ENCODE measurements around the gene LIMA1. TPM values are rescaled to one million over a fixed set of nuclear protein-coding genes. Genes with fewer than 3 reads are reported as not detected.
A peak's percentile ranks its signal among the peaks of the same experiment; 100 is the strongest.

Gene LIMA1
- total and polyA plus RNA-seq, 9 of the 15 experiments (the other 6 are each of a cell fraction or from before 2014, with no cell fraction given) = 20.2 to 37.8 (median 27.3) TPM

- TF ChIP-seq ZNF143 (CRISPR knock-in tag; IDR thresholded peaks at IDR 0.05) (no peak), SAFB (IDR thresholded peaks at IDR 0.05; ENCODE audit: borderline replicate concordance, low read depth, low read length) (no peak), AFF4 (CRISPR knock-in tag; IDR thresholded peaks at IDR 0.05) (no peak), TBL1XR1 (IDR thresholded peaks at IDR 0.05; ENCODE audit: low read length in 2 of 2) (peak in 1 of 2 experiments; percentile 72; a peak in 1 of 4 replicates), ZNF561 (CRISPR knock-in tag; conservative IDR thresholded peaks at IDR 0.05) (no peak), HMGN3 (IDR thresholded peaks at IDR 0.05; ENCODE audit: borderline replicate concordance, extremely low read depth, insufficient read length, low read depth, low read length) (no peak), HLTF (IDR thresholded peaks at IDR 0.05) (no peak), MCM7 (IDR thresholded peaks at IDR 0.05) (no peak), KDM5B (IDR thresholded peaks at IDR 0.05; ENCODE audit: insufficient replicate concordance, low read depth, low read length) (no peak), NBN (IDR thresholded peaks at IDR 0.05; ENCODE audit: low read depth) (no peak), RBM15 (IDR thresholded peaks at IDR 0.05; ENCODE audit: insufficient read depth, low read length) (no peak), L3MBTL2 (IDR thresholded peaks at IDR 0.05) (peak; percentile 63; the same call in 1 of the 2 replicates), NFE2L1 (tag; IDR thresholded peaks at IDR 0.05; ENCODE audit: borderline replicate concordance, low read depth) (no peak), SNRNP70 (optimal IDR thresholded peaks at IDR 0.05; ENCODE audit: low read depth, low read length) (no peak), HMG20A (CRISPR knock-in tag; conservative IDR thresholded peaks at IDR 0.05) (no peak), POLR2AphosphoS2 (IDR thresholded peaks at IDR 0.05; ENCODE audit: low read length) (no peak), GTF3C2 (IDR thresholded peaks at IDR 0.05; ENCODE audit: borderline replicate concordance, extremely low read depth, insufficient read length) (no peak), PHB2 (IDR thresholded peaks at IDR 0.05; ENCODE audit: low read depth) (no peak), BACH1 (tag; IDR thresholded peaks at IDR 0.05) (peak; percentile 32; the same call in 1 of the 2 replicates), HDAC3 (IDR thresholded peaks at IDR 0.05; ENCODE audit: borderline replicate concordance, partially characterized antibody) (peak; percentile 16), ZNF511 (CRISPR knock-in tag; IDR thresholded peaks at IDR 0.05) (no peak)
Observed at GRCh38 chr12:50246873-50247612, 36.3 kb downstream of the LIMA1 start (continued).
